Ramos (cell line): ENCODE data around the gene DIAPH3.

Experiments
- in situ Hi-C: fragments of 300-500 bp; cut with MboI; formaldehyde crosslinking; loops from one replicate; pipeline ENCODE4 v1.14.3; 2022; ENCODE audit warnings: low sequenced_read_pairs; ENCODE audit not compliant: unreplicated experiment

DIAPH3 gene

DNA sequence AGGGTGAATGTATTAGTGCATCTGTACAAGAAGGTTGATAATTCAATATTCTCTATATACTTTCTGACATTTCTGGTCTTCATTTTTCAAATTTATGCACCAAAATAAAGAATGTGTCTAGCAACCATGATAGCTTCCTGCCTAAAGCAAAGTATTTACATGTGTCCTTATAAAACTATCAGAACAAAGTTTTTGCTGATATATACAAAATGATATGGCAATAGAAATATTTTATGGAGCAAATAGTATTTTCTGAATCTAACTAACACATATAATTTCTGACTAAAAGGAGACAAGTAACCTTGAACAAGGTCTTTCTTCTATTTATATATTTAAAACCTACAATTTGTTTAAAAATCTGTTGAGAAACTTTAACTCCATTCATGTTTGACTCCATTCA is 184.9 kb downstream of the DIAPH3 start:
- in situ Hi-C loops: no loop called here

DNA sequence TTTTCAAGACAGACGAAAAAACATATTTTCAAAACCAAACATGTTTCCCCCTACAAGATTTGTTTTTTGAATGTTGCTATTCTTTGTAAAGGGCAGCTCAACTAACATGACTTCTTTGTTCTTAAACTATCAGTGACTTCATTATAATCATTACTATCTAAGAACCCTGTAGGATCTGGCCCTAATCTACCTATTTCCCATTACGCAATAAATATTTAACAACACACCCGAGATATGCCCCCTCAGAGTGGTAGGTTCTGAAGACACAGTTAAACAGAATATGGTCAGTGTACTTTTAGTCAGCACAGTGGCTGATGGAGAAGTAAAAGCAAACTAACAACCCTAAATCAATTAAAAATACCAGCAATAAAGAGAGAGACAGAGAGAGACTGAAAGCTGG is 186.9 kb downstream of the DIAPH3 start:
- in situ Hi-C loops: no loop called here

DNA sequence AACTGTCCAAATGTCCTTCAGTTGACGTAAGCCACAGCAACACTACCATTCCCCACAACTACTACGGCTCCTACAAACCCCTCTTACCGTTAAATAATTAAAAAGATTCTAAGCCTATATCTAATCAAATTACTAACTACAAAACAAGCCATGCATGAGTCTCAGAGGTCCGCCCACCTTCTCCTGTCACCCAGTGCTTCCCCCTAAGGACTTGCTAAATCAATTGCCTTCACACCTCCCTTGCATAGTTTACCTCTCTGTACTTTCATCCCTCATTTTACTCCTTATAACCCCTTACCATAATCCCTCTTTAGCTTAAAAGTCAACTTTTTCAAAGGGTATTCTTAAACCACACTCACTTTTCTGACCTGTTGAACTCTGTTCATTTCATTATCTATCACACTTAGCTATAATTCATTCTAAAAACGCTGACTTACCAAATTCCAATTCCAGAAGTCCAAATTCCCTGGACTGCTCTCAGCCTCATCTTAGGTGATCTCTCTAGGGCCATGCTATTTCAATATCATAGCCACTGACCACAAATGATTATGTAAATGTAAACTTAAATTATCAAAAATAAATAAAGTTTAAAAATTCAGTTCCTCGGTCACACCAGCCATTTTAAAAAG is 187.8 kb downstream of the DIAPH3 start:
- in situ Hi-C loops: no loop called here

DNA sequence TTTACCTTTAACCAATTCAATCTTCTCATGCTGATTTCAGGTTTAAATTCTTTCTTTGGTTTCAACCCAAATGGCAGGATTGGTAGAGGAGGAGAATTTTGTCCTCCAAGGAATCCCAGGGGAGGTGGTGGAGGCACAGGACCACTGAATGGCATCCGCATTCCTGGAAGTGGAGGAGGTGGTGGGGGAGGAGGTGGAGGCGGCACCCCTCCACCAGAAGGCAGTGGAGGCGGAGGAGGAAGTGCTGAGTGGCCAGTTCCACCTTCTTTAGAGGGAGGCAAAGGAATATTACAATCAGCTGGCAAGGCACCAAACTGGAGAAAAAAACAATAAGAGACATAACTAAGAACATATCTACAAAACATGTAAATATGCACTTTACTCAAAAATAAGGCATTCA is 192.9 kb downstream of the DIAPH3 start:
- in situ Hi-C loops: no loop called here

DNA sequence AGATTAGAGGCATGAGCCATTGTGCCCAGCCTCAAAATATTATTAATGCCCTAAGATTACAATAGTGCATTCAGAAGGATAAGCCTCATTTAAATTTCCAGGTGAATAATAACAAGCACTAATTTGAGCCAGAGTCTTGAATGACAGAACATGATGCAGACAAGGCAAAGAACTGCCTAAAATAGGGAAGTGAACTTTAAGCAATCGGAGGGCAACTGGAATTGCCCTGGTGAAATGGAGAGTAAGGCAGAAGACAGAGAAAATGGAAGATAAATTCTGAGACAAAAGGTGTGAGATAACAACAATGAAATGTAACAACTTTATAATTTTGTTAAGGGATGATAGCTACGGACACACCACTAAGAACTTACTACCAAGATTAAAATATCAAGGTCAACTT is 199.9 kb downstream of the DIAPH3 start:
- in situ Hi-C loops: no loop called here

DNA sequence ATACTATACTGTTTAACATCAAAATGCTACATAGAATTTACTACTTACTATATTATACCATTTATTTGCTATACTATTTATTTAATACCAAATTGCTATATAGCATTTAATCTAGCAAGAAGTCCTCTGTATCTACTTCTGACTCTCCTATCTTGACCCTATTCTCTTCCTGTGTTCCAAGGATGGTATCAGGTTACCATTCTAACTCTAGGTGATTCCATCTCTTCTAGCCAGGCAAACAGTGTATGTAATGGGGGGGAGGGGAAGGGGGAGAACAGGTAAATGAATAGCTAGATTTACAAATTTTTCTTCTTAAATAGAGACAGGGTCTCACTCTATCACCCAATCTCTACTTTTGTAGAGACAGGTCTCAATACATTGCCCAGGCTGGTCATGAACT is 200.3 kb downstream of the DIAPH3 start:
- in situ Hi-C loops: no loop called here

DNA sequence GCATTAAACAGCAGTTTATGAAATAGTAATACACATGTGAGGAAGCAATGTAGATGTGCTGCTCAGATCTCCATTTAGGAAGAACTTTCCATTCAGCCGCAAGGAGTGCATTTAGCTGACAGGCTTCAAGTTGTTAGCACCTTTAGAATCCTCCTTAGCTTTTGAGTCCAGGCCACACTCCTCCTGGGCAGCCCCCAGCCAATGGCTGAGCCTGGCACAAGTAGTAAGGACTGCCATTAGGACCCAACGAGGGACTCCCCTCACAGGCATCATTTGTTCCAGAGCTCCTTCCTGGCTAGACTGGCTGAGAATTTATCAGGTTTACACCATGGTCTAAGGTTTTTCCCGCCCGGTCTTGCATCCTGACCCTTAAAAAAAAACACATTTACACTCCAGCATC is 201.4 kb downstream of the DIAPH3 start:
- in situ Hi-C loops: no loop called here

DNA sequence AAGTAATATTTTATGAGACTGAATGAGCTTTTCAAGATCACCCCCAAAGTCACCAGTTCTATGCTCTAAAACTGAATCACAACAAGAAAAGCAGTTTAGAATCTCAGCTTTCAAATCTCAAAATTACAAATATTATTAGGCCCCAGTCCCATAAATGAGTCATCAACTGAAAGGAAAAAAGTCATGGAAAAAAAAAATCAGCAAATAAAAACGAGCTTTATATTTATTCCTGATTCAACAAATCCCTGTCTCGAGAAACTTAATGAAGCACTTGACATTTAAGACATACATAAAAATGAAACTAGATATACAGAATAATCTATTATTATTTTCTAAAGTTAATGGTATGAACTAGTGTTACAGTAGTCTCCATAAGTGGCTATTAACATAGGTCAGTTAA is 203.0 kb downstream of the DIAPH3 start:
- in situ Hi-C loops: no loop called here

DNA sequence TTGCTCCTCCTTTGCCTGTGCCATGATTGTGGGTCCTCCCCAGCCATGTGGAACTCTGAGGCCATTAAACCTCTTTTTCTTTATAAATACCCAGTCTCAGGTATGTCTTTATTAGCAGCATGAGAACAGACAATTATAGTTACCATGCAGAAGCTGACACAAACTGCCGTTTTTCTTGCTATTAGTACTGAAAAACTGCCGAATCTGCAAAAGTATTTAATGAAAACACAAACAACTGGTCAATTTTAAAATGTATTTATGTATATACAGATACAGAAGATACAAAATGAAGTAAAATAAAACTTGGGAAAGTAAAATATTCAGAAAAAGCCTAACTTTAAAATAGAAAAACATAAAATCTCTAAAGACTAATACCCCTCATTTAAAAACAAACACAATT is 206.3 kb downstream of the DIAPH3 start:
- in situ Hi-C loops: no loop called here

DNA sequence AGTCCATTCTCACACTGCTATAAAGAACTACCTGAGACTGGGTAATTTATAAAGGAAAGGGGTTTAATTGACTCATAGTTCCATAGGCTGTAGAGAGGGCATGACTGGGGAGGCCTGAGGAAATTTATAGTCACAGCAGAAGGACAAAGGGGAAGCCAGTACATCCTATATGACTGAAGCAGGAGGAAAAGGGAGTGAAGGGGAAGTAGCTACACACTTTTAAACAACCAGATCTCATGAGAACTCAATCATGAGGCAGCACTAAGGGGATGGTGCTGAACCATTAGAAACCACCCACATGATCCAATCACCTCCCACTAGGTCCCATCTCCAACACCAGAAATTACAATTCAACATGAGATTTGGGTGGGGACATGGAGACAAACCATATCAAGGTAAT is 209.1 kb downstream of the DIAPH3 start:
- in situ Hi-C loops: no loop called here

DNA sequence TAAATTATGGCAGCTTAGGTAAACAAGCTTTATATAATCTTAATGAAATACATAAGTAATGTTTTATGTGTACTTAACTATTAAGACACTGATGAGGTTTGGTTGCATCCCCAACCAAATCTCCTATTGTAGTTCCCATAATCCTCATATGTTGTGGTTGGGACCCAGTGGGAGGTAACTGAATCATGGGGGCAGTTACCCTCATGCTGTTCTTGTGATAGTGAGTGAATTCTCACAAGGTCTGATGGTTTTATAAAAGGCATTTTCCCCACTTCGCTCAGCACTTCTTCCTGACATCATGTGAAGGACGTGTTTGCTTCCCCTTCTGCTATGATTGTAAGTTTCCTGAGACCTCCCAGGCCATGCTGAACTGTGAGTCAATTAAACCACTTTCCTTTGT is 212.7 kb downstream of the DIAPH3 start:
- in situ Hi-C loops: no loop called here

DNA sequence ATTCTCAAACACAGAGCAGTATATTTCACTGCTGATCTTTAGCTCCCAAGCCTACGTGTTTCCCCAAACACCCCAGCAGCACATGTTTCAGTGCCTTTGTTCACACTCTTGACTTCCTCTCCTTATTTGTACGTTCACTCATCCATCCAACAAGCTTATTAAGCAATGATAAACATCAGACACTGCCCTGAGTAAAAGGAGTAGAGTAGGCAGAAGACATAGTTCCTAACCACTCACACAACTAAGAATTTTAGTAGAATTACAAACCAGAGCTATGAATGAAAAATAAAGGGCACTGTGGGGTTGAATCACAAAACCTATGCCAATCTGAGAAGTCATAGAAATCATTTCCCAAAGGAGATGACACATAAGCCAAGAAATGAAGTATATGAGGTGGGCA is 213.5 kb downstream of the DIAPH3 start:
- in situ Hi-C loops: no loop called here

DNA sequence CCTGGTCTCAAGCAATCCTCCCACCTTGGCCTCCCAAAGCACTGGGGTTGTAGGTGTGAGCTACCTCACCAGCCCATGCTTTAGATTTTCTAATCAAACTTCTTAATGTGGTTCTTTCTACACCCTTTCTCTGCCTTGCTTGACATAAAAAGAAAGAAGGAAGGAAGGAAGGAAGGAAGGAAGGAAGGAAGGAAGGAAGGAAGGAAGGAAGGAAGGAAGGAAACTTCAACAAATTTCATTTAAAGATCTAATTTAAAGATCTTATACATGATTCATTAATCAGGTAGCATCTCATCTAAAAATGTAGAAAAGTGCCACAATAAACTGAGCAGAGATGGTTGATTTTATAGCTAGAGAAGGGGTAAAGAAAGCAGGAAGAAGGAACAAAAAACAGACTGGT is 215.0 kb downstream of the DIAPH3 start:
- in situ Hi-C loops: no loop called here

DNA sequence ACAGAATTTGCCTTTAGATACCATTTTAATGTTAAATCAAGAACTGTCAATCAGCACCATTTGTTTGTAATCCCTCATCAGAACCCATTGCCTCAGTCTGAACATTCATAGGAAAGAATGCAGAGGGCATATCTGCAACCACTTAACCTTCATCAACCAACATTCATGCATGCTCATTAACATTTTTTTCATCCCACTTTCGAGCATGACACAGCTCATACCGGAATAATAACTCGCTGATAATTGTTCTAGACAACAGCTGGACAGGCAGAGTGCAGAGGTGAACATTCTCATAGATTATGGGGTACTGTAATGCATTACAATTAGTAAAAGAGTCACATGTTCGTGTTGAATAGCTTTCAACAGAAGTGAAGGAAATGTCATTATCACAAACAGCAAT is 216.8 kb downstream of the DIAPH3 start:
- in situ Hi-C loops: no loop called here

DNA sequence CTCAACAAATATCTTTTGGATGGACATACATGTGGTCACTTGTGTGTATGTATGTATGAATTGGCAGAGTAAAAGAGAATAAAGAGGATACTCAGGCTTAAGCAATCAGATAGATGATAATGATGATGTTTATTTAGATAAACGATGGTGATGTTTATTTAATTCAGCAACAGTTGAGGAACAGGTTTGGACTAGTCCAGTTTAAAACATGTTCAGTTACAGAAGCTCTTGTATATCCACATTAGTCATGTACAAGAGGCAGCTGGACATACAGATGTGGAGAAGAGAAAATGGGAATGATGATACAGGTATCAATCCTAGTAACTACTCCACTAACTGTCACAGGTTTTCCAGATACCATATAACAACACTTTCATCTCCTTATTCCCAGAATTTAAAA is 232.1 kb downstream of the DIAPH3 start:
- in situ Hi-C loops: no loop called here

DNA sequence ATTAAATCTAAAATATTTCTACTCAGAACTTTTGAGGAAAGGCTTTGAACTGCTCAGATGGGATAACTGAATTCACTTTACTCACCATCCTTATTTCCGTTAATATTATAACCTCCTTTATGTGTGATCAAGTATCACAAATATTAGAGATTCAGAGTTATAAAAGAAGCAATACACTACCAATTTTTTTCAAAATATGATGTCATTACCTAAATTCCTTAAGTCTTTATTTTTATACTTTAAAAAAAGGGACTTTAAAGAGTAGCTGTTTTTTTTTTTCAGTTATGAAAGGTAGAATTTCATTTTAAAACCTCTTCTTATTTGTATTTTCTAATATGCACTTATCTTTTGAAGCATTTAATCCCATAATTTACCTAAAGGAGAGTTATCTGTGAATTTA is 239.5 kb downstream of the DIAPH3 start:
- in situ Hi-C loops: no loop called here

DNA sequence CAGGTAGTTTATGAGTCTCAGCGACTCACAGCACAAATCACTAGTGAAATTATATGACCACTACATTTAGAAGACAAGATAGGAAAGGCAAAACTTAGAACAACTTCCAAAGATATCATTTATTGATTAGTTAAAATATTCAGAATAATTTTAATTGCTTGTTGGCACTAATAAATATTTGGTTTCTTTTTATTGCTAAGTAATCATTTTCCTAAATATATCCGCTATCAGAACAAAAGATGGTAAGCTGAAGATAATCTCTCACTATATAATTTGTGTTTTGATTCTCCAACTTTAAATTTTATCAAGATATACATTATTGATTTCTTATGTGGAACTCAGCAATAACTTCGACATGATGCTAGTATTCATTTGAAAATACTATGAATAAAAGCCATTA is 248.5 kb downstream of the DIAPH3 start:
- in situ Hi-C loops: no loop called here

DNA sequence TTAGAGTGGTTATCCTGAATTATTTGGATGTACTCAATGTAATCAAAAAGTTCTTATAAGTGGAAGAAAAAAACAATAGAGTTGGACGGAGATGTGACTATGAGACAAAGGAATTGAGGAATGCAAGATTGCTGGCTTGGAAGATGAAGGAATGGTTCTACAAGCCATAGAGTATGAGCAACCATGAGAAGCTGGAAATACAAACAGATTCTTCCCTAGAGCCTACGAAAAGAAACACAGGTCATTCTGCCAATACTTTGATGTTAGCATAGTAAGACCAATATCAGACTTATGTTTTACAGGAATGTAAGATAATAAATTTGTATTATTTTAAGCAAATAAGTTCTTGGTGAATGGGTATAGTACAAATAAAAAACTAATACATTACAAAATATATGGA is 249.2 kb downstream of the DIAPH3 start:
- in situ Hi-C loops: no loop called here

DNA sequence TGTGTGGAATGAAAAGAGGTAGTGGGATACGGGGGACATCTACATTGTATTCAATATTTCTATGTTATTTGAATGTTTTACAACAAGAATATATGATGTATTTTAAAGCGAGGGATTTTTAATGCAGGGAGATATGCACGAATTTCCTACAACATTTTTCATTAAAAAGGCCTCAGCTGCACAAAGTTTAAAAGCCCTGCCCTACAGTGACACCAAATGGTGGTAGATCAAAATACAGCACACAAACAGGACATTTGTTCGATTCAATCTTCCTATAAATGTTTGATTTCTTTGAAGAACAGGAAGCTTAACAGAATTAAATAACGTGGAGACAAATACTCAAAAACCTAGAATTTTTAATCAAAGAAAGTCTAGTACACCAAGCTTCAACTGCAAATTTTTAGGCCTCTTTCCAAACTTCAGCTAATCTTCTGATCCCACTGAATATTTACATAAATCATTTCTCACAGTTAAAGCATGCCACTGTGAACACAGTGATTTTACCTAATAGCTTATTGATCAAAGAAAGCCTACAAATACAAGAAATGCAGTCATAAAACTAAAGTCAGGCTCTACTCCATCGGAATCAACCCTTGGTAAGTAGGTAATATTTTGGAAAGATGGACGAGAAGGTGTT is 257.2 kb downstream of the DIAPH3 start:
- in situ Hi-C loops: no loop called here

DNA sequence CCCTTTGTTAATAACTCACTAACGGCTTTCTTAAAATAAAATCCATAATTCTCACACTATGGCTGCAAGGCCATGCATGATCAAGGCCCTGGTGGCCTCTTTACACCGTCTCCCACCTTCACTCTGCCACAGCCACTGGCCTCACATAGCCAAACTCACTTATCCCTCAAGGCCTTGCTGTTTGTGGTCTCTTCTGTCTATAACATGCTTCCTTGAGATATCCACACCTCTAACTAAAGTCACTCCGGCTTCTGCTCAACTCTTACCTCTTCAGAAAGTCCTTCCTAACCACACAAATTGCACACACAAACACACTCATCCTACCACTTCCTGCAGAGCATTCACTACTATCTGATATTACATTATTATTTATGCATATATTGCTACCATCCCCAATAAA is 262.5 kb downstream of the DIAPH3 start:
- in situ Hi-C loops: no loop called here

DNA sequence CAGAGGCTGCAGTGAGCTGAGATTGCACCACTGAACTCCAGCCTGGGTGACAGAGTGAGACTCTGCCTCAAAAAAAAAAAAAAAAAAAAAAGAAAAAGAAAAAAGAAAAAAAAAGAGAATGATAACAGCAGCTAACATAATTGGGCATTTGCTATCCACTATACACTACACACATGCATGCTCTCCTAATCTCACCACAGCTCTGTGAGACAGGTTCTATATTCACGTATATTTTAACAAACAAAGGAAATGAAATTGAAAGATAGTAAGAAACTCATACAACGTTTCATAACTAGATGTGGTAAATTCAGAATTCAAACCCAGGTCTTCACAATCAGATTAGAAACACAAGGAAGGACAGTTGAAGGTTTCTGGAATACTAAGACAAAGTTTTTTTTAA is 265.7 kb downstream of the DIAPH3 start:
- in situ Hi-C loops: no loop called here

DNA sequence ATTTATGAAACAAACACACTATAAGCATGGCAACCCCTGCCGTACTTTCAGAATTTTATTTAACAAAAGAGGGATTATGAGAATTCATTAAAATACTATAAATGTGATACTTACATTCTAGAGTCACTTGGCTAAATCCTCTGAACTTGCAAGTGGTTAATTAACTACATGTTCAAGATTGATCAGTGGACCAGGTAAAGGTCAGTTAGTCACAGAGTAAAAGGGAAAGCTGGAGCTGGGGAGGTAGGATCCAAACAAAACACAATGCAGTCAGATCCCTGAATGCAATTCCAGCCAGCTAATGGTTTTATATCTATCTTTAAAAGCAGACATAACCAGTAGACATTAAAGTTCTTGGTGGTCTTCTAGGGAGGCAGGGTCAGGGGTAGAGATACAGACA is 270.5 kb downstream of the DIAPH3 start:
- in situ Hi-C loops: no loop called here

DNA sequence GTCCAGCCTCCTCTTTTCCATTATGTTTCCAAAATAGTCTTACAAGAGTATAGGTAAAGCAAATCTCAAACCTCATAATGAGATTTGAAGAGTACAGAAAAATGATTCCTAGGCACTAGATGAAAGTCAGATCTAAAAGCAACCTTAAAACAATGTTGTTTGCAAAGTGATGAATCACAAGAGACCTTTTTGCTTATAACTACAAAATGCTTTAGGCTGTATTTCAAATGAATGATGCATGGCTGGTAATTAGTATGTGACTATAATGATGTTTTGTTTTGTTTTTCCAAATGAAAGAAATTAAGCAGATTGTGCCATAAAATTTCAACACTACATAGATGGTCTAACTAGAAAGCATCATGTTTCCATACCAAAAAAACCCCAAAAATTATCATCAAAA is 272.7 kb downstream of the DIAPH3 start:
- in situ Hi-C loops: no loop called here
